ENCODE measurements around the gene GLRX5. TPM values are rescaled to one million over a fixed set of nuclear protein-coding genes. Genes with fewer than 3 reads are reported as not detected.

The GLRX5 gene
- total and polyA plus RNA-seq, 10 donors = 18.2 to 48.4 (median 28.2) TPM

DNA sequence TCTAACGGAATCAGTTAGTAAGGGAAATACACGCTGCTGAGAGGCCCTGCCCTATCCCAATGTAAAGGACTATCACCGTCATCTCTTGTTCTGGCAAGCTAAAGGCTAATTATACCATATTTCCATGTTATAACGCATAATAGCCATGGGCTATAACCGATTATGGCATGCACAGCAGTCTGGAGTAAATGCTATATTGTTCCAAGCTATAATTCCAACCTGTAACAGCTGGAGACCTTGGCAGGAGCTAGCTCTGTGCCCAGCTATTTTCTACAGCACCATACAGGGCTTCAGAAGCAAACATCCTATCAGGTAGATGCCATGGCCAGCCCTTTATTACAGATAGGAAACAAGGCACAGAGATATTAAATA lies 44.7 kb upstream of the GLRX5 start:
- intact Hi-C loops (cut with DNase I; ENCODE audit: low total_unique reads) = no loop called here
- H3K4me3 ChIP-seq = no peak overlapping the region
- no peaks in the 10 kb centered on the region for H3K9me3 ChIP-seq
- peaks cover 27 to 85% (median 55%) of the 10 kb centered on the region in 6 donors for H3K4me1 ChIP-seq
- peak overlapping the region in 5 of 8 donors; percentile 1 to 58 (median 32) for H3K27ac ChIP-seq
- no peak for DNase-seq
- TF ChIP-seq POLR2AphosphoS5 (IDR thresholded peaks at IDR 0.05) (no peak), POLR2A (IDR thresholded peaks at IDR 0.05) (no peak)
- TF ChIP-seq, protein P1, sequence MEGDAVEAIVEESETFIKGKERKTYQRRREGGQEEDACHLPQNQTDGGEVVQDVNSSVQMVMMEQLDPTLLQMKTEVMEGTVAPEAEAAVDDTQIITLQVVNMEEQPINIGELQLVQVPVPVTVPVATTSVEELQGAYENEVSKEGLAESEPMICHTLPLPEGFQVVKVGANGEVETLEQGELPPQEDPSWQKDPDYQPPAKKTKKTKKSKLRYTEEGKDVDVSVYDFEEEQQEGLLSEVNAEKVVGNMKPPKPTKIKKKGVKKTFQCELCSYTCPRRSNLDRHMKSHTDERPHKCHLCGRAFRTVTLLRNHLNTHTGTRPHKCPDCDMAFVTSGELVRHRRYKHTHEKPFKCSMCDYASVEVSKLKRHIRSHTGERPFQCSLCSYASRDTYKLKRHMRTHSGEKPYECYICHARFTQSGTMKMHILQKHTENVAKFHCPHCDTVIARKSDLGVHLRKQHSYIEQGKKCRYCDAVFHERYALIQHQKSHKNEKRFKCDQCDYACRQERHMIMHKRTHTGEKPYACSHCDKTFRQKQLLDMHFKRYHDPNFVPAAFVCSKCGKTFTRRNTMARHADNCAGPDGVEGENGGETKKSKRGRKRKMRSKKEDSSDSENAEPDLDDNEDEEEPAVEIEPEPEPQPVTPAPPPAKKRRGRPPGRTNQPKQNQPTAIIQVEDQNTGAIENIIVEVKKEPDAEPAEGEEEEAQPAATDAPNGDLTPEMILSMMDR (IDR thresholded peaks at IDR 0.05 in 8 of 11, conservative IDR thresholded peaks at IDR 0.05 in 3 of 11) = no peak
- WGBS, 5 donors = 76 to 92% (median 83%) methylated on average over 5 of the region's 5 CpGs
- H3K36me3 ChIP-seq = peaks cover 0 to 12% (median 0%) of the 10 kb centered on the region in 6 donors
- H3K27me3 ChIP-seq (replicated peaks in 1 of 7) = no peaks in the 10 kb centered on the region

DNA sequence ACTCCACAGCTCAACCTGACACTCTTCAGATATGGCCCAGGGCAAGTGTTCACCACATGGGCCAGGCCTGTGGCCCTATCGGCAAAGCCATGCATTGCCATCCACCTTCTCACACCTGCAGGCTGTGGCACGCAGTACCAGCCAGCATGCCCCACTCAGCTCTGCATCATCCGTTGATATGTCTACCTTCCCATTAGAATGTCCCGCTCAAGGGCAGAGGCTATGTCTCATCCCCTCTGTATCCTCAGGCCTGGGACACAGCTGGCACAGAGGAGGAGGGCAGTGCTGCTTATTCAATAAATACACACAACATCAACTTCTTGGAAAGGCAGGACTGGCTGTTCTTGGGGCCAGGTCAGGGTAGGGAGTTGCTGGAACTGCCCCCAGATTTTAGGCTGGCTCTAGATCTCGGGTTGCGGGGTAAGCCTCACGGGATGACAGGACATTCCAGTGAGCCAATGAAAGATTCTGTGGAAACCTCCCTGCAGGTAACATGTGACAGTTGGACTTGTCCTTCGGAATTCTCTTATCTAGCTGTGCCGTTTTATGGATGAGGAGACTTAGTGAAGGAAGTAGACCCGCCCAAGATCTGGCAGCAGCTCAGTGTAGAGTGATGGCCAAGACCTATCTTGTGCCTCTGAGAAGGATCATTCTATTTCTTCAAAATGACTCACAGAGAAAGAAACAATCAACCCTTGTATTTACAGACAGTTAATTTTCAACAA lies 44.0 kb upstream of the GLRX5 start:
- Histone ChIP-seq H3K27me3 (replicated peaks in 1 of 7) (no peaks in the 10 kb centered on the region), H3K4me3 (no peak overlapping the region), H3K36me3 (peaks cover 0 to 12% (median 0%) of the 10 kb centered on the region in 6 donors), H3K9me3 (no peaks in the 10 kb centered on the region), H3K27ac (peak overlapping the region in 2 of 8 donors; percentile 49 to 58), H3K4me1 (peaks cover 35 to 85% (median 61%) of the 10 kb centered on the region in 6 donors)
- WGBS, 5 donors = 88 to 99% (median 91%) methylated on average over 9 to 10 of the region's 10 CpGs
- TF ChIP-seq POLR2A (IDR thresholded peaks at IDR 0.05) (no peak), POLR2AphosphoS5 (IDR thresholded peaks at IDR 0.05) (no peak)
- TF ChIP-seq, protein P1 (IDR thresholded peaks at IDR 0.05 in 8 of 11, conservative IDR thresholded peaks at IDR 0.05 in 3 of 11) = no peak
- intact Hi-C loops (cut with DNase I; ENCODE audit: low total_unique reads) = no loop called here
- no peak for DNase-seq

DNA sequence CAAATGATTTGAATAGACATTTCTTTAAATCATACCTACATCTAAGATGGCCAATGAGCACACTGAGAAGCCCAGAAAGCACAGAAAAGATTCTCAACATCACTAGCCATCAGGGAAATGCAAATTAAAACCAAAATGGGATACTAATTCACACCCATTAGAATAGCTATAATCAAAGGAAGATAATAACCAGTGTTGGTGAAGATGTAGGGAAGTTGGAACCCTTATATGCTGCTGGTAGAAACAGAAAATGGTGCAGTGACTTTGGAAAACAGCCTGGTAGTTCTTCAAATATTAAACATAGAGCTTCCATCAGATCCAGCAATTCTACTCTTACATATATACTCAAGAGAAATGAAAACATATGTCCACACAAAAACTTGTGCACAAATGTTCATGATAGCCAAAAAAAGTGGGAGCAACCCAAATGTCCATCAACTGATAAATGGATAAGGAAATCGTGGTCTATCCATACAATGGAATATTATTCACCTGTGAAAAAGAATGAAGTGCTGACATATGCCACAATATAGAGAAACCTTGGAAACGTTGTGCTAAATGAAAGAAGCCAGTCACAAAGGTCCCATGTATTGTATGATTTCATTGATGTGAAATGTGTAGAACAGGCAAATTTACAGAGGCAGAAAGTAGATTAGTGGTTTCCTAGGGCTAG lies 42.8 kb upstream of the GLRX5 start:
- intact Hi-C loops (cut with DNase I; ENCODE audit: low total_unique reads) = no loop called here
- Histone ChIP-seq H3K27ac (no peak overlapping the region), H3K36me3 (peaks cover 0 to 8% (median 0%) of the 10 kb centered on the region in 6 donors), H3K27me3 (replicated peaks in 1 of 7) (no peaks in the 10 kb centered on the region), H3K9me3 (no peaks in the 10 kb centered on the region), H3K4me1 (peaks cover 42 to 85% (median 65%) of the 10 kb centered on the region in 6 donors), H3K4me3 (no peak overlapping the region)
- no peak for DNase-seq
- no peak for TF ChIP-seq POLR2AphosphoS5 (IDR thresholded peaks at IDR 0.05)
- TF ChIP-seq POLR2A (IDR thresholded peaks at IDR 0.05) = no peak
- TF ChIP-seq, protein P1 (IDR thresholded peaks at IDR 0.05 in 8 of 11, conservative IDR thresholded peaks at IDR 0.05 in 3 of 11) = no peak
- 90 to 94% (median 91%) methylated on average over 2 of the region's 2 CpGs for WGBS, 5 donors

DNA sequence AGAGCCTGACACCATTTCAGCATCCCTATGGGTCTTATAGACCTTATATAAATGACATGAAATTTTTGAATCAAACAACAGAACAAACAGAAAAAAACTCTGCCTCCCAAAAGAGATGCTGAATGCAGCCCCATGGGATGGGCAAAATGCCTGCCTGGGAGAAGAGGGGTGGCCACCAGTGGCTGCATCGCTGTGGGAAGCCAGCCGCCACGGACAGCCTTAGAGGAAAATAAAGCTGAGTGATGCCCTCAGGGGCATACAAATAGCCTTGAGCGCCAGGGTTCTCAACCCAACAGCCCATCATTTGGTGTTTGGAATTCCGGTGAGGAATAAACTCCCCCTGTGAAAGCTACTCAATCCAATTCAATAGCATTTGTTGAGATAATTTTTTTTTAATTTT lies 41.3 kb upstream of the GLRX5 start:
- TF ChIP-seq, protein P1 (IDR thresholded peaks at IDR 0.05 in 8 of 11, conservative IDR thresholded peaks at IDR 0.05 in 3 of 11) = no peak
- no peak for TF ChIP-seq POLR2AphosphoS5 (IDR thresholded peaks at IDR 0.05)
- TF ChIP-seq POLR2A (IDR thresholded peaks at IDR 0.05) = no peak
- H3K27ac ChIP-seq = peak overlapping the region in 2 of 8 donors; percentile 83 to 87
- intact Hi-C loops (cut with DNase I; ENCODE audit: low total_unique reads) = no loop called here
- no peaks in the 10 kb centered on the region for H3K27me3 ChIP-seq (replicated peaks in 1 of 7)
- WGBS, 5 donors = 93 to 98% (median 94%) methylated on average over 5 of the region's 5 CpGs
- H3K36me3 ChIP-seq = peaks cover 0 to 6% (median 0%) of the 10 kb centered on the region in 6 donors
- H3K4me1 ChIP-seq = peaks cover 42 to 86% (median 73%) of the 10 kb centered on the region in 6 donors
- H3K4me3 ChIP-seq = no peak overlapping the region
- H3K9me3 ChIP-seq = no peaks in the 10 kb centered on the region
- DNase-seq = no peak

Measured in spleen (tissue), 11 donors.